OCI-LY7 (cell line): ENCODE results near the gene SRD5A2. TPM values are rescaled to one million over a fixed set of nuclear protein-coding genes. Genes with fewer than 3 reads are reported as not detected.

ENCODE experiments used
- BruUV-seq: library from RNA; stranded (reverse); fragments of 400-500 nt; replicated peaks from 2 replicates; lab custom pipeline; 2021; lab: Mats Ljungman, UMichigan
- CTCF ChIA-PET: fragments of 300-600 bp; sonication (Branson Sonifier 250); formaldehyde crosslinking; loops from one replicate; lab custom pipeline; 2022; ENCODE audit warnings: antibody characterized with exemption; ENCODE audit not compliant: unreplicated experiment; lab: Charles Lee
- POLR2A ChIA-PET: fragments of 300-600 bp; sonication (Branson Sonifier 250); formaldehyde crosslinking; loops from one replicate; lab custom pipeline; 2022; ENCODE audit warnings: antibody characterized with exemption; lab: Charles Lee
- DNase-seq: peaks from one replicate; pipeline ENCODE4 v3.0.0-alpha.2; 2015; ENCODE audit warnings: low spot score
- H2AFZ ChIP-seq: fragments of 200-600 bp; sonication (generic), shearing (Covaris generic); 2 replicates; pipeline ENCODE4 v1.6.1; 2014; ENCODE audit warnings: mild to moderate bottlenecking, antibody characterized with exemption, low read length, moderate library complexity
- H3K27ac ChIP-seq: fragments of 200-600 bp; sonication (generic); 2 replicates; pipeline ENCODE4 v1.5.1; 2014; ENCODE audit warnings: mixed run types, low read depth, mild to moderate bottlenecking, moderate library complexity, low read length, inconsistent platforms; ENCODE audit not compliant: poor library complexity, severe bottlenecking
- H3K36me3 ChIP-seq: fragments of 200-600 bp; sonication (generic); 2 replicates; pipeline ENCODE4 v1.6.1; 2014; ENCODE audit warnings: mild to moderate bottlenecking, antibody characterized with exemption, low read length, moderate library complexity, mixed read lengths; ENCODE audit not compliant: insufficient read depth
- H3K4me1 ChIP-seq: fragments of 200-600 bp; sonication (generic); 2 replicates; pipeline ENCODE4 v1.5.1; 2014; ENCODE audit warnings: mild to moderate bottlenecking, low read length; ENCODE audit not compliant: insufficient read depth, poor library complexity, severe bottlenecking
- H3K4me2 ChIP-seq: fragments of 200-600 bp; sonication (generic); 2 replicates; pipeline ENCODE4 v1.6.1; 2014; ENCODE audit warnings: mild to moderate bottlenecking, low read length
- H3K4me3 ChIP-seq: fragments of 200-600 bp; sonication (generic); 2 replicates; pipeline ENCODE4 v1.5.1; 2014; ENCODE audit warnings: mild to moderate bottlenecking, low read depth, low read length; ENCODE audit not compliant: poor library complexity, severe bottlenecking
- H3K79me2 ChIP-seq: fragments of 200-600 bp; sonication (generic); 2 replicates; pipeline ENCODE4 v1.6.1; 2016; ENCODE audit warnings: low read depth, mild to moderate bottlenecking, low read length, moderate library complexity, mixed read lengths; ENCODE audit not compliant: insufficient read depth
- H3K9me2 ChIP-seq: fragments of 200-600 bp; sonication (generic); 2 replicates; pipeline ENCODE4 v1.6.1; 2016; ENCODE audit warnings: mild to moderate bottlenecking, low read length, mixed read lengths; ENCODE audit not compliant: insufficient read depth
- H3K9me3 ChIP-seq: fragments of 200-600 bp; sonication (generic); 2 replicates; pipeline ENCODE4 v1.6.1; 2014; ENCODE audit warnings: mild to moderate bottlenecking, mixed run types, low read length, mixed read lengths
- H4K20me1 ChIP-seq: fragments of 200-600 bp; sonication (generic); 2 replicates; pipeline ENCODE4 v1.6.1; 2014; ENCODE audit warnings: mild to moderate bottlenecking, antibody characterized with exemption, low read length, moderate library complexity, mixed read lengths; ENCODE audit not compliant: insufficient read depth
- CTCF ChIP-seq: fragments of 200-600 bp; sonication (generic); conservative IDR thresholded peaks from 2 replicates; pipeline ENCODE4 v1.5.1; 2014; ENCODE audit warnings: mild to moderate bottlenecking, antibody characterized with exemption, low read length, moderate library complexity, mixed read lengths
- EZH2phosphoT487 ChIP-seq: fragments of 200-600 bp; sonication (generic); IDR thresholded peaks from 2 replicates; pipeline ENCODE4 v1.6.1; 2018; ENCODE audit warnings: low read depth, borderline replicate concordance, mild to moderate bottlenecking, mixed run types, antibody characterized with exemption, low read length, moderate library complexity, mixed read lengths
- intact Hi-C: fragments of 100-400 bp; cut with micrococcal nuclease; formaldehyde crosslinking; loops from one replicate; pipeline ENCODE4 v1.10.0; 2022; ENCODE audit not compliant: unreplicated experiment
- total RNA-seq, 2 experiments: library from RNA; depleted of rRNA in 1 of 2; stranded (reverse); fragments of >200 nt in 1 of 2; shearing (Covaris generic) in 1 of 2; gene quantifications; 2 replicates each; pipeline ENCODE4 v1.2.3, GENCODE V29; 2014 to 2022

SRD5A2 gene
- total RNA-seq, 2 experiments from 2014 or later: 0.03 TPM; not detected in 1

- H2AFZ ChIP-seq: no peak overlapping the region
- no peaks in the 10 kb centered on the region for H3K9me2 ChIP-seq
- H4K20me1 ChIP-seq: no peaks in the 10 kb centered on the region
- TF ChIP-seq CTCF: no peak
- TF ChIP-seq EZH2phosphoT487: no peak
- no TSS peak for BruUV-seq
- H3K4me1 ChIP-seq: no peaks in the 10 kb centered on the region
- POLR2A ChIA-PET: no interaction called here
- no peak for DNase-seq
- intact Hi-C loops: no loop called here
- no peaks in the 10 kb centered on the region for H3K9me3 ChIP-seq
- CTCF ChIA-PET: no interaction called here
- H3K27ac ChIP-seq: no peak overlapping the region
- H3K79me2 ChIP-seq: no peaks in the 10 kb centered on the region
- H3K4me3 ChIP-seq: no peak overlapping the region
- H3K36me3 ChIP-seq: no peaks in the 10 kb centered on the region
- no peak overlapping the region for H3K4me2 ChIP-seq
Observed at GRCh38 chr2:31531101-31531500, 49.6 kb downstream of the SRD5A2 start.

GRCh38 chr2:31529256-31529655, 51.5 kb downstream of the SRD5A2 start:
- Histone ChIP-seq H3K4me3 (no peak overlapping the region), H3K79me2 (no peaks in the 10 kb centered on the region), H3K4me2 (no peak overlapping the region), H3K36me3 (no peaks in the 10 kb centered on the region), H4K20me1 (no peaks in the 10 kb centered on the region), H3K9me3 (no peaks in the 10 kb centered on the region), H3K27ac (no peak overlapping the region), H3K4me1 (no peaks in the 10 kb centered on the region), H2AFZ (no peak overlapping the region), H3K9me2 (no peaks in the 10 kb centered on the region)
- no peak for DNase-seq
- ChIA-PET CTCF (no interaction called here), POLR2A (no interaction called here)
- BruUV-seq: no TSS peak
- intact Hi-C loops: no loop called here
- TF ChIP-seq CTCF (no peak), EZH2phosphoT487 (no peak)

- H3K27ac ChIP-seq: no peak overlapping the region
- no peak overlapping the region for H3K4me3 ChIP-seq
- TF ChIP-seq CTCF: no peak
- no peak for TF ChIP-seq EZH2phosphoT487
- H3K36me3 ChIP-seq: no peaks in the 10 kb centered on the region
- no peak for DNase-seq
- BruUV-seq: no TSS peak
- no peak overlapping the region for H3K4me2 ChIP-seq
- H4K20me1 ChIP-seq: no peaks in the 10 kb centered on the region
- H3K79me2 ChIP-seq: no peaks in the 10 kb centered on the region
- no peaks in the 10 kb centered on the region for H3K9me3 ChIP-seq
- H3K9me2 ChIP-seq: no peaks in the 10 kb centered on the region
- ChIA-PET POLR2A (no interaction called here), CTCF (no interaction called here)
- intact Hi-C loops: no loop called here
- no peaks in the 10 kb centered on the region for H3K4me1 ChIP-seq
- H2AFZ ChIP-seq: no peak overlapping the region
Observed at GRCh38 chr2:31528823-31529222, 51.9 kb downstream of the SRD5A2 start.
